ENCODE data around the gene SMIM23. TPM values are rescaled to one million over a fixed set of nuclear protein-coding genes. Genes with fewer than 3 reads are reported as not detected.

SMIM23 gene
- total RNA-seq, 1 experiment from 2014 or later, result not detected

DNA sequence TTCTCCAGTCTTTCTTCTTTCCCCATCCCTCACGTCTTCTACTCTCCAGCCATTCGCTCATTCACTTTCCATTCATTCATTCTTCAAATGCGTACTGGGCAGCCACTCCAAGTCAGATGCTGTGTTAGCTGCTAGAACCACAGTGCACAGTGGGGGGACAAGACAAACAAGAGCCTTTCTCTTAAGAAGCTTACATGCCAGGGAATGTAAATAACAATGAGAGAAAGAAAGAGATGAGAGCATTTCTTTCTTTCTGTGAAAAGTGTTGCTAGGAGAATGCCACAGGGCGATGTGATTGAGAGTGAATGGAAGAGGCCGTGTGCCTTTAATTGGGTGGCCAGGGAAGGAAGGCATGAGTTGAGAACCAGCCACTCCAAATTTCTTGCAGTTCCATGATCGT lies 46.3 kb upstream of the SMIM23 start:
- no peaks in the 10 kb centered on the region for H3K4me1 ChIP-seq (ENCODE audit: insufficient read depth, low read length)
- H3K27ac ChIP-seq (ENCODE audit: low read length), result no peak overlapping the region
- peaks cover 48% of the 10 kb centered on the region for H3K27me3 ChIP-seq (ENCODE audit: low read length)
- BruUV-seq (replicated peaks), result no TSS peak
- no peaks in the 10 kb centered on the region for H3F3A ChIP-seq (ENCODE audit: low read length, unreplicated experiment)
- intact Hi-C loops (cut with micrococcal nuclease), result no loop called here
- no peak overlapping the region for H3K4me3 ChIP-seq (ENCODE audit: low read length)
- no peak for TF ChIP-seq EZH2 (IDR thresholded peaks at IDR 0.05; ENCODE audit: low read length, unreplicated experiment)
- TF ChIP-seq, protein P1, sequence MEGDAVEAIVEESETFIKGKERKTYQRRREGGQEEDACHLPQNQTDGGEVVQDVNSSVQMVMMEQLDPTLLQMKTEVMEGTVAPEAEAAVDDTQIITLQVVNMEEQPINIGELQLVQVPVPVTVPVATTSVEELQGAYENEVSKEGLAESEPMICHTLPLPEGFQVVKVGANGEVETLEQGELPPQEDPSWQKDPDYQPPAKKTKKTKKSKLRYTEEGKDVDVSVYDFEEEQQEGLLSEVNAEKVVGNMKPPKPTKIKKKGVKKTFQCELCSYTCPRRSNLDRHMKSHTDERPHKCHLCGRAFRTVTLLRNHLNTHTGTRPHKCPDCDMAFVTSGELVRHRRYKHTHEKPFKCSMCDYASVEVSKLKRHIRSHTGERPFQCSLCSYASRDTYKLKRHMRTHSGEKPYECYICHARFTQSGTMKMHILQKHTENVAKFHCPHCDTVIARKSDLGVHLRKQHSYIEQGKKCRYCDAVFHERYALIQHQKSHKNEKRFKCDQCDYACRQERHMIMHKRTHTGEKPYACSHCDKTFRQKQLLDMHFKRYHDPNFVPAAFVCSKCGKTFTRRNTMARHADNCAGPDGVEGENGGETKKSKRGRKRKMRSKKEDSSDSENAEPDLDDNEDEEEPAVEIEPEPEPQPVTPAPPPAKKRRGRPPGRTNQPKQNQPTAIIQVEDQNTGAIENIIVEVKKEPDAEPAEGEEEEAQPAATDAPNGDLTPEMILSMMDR (conservative IDR thresholded peaks at IDR 0.05; ENCODE audit: low read depth, low read length), result no peak
- TF ChIP-seq EZH2phosphoT487 (IDR thresholded peaks at IDR 0.05; ENCODE audit: borderline replicate concordance, low read length), result no peak
- H3K9me2 ChIP-seq (replicated peaks; ENCODE audit: low read length), result no peaks in the 10 kb centered on the region
- no peak overlapping the region for H2AFZ ChIP-seq (ENCODE audit: low read length)
- ChIA-PET POLR2A (ENCODE audit: unreplicated experiment) (no interaction called here), CTCF (no interaction called here)
- H3K79me2 ChIP-seq (ENCODE audit: low read length), result no peaks in the 10 kb centered on the region
- H3K36me3 ChIP-seq (ENCODE audit: low read depth, low read length), result no peaks in the 10 kb centered on the region
- no peak overlapping the region for H3K9ac ChIP-seq (ENCODE audit: low read length)
- no peak for DNase-seq
- no peaks in the 10 kb centered on the region for H4K20me1 ChIP-seq (ENCODE audit: low read length)
- H3K9me3 ChIP-seq (ENCODE audit: low read length), result no peaks in the 10 kb centered on the region
- ATAC-seq, result no peak
- no peak overlapping the region for H3K4me2 ChIP-seq (ENCODE audit: low read length)

DNA sequence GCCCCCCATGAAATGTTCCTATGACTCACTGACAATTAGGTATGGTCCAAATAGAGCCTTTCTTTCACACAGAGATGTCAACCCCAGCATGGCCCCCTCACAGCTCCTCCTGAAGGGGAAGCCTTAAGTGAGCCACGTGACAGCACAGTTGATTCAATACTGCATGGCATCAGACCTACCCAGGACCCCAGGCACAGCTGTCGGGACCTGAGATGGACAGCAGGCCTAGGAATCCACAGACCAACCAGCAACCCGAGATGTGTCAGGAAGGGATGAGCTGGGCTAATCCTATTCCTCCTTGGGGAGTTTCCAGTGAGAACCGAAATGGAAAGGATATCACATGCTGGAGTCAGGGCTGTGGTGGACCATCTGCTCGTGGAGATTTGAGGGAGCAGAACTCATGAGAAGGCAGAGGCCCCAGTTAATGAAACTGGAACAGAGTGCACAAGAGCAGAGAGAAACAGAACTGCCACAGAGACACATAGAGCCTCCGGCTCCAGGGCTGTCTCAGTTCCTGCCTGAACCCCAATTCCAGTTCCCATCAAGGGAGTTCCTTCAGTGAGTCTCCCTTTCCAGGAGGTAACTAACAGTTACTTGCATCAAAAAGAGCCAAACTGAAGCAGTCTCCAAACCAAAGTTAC lies 42.1 kb upstream of the SMIM23 start:
- ATAC-seq (no peak), DNase-seq (no peak)
- Histone ChIP-seq H3K4me3 (ENCODE audit: low read length) (no peak overlapping the region), H3K9ac (ENCODE audit: low read length) (no peak overlapping the region), H3K4me1 (ENCODE audit: insufficient read depth, low read length) (no peaks in the 10 kb centered on the region), H3K27ac (ENCODE audit: low read length) (no peak overlapping the region), H2AFZ (ENCODE audit: low read length) (no peak overlapping the region), H3K9me2 (replicated peaks; ENCODE audit: low read length) (no peaks in the 10 kb centered on the region), H3K36me3 (ENCODE audit: low read depth, low read length) (no peaks in the 10 kb centered on the region), H3K27me3 (ENCODE audit: low read length) (peaks cover 22% of the 10 kb centered on the region), H3K4me2 (ENCODE audit: low read length) (no peak overlapping the region), H3K79me2 (ENCODE audit: low read length) (no peaks in the 10 kb centered on the region), H3F3A (ENCODE audit: low read length, unreplicated experiment) (no peaks in the 10 kb centered on the region), H3K9me3 (ENCODE audit: low read length) (no peaks in the 10 kb centered on the region), H4K20me1 (ENCODE audit: low read length) (no peaks in the 10 kb centered on the region)
- POLR2A ChIA-PET (ENCODE audit: unreplicated experiment), result no interaction called here
- intact Hi-C loops (cut with micrococcal nuclease), result no loop called here
- TF ChIP-seq EZH2 (IDR thresholded peaks at IDR 0.05; ENCODE audit: low read length, unreplicated experiment) (no peak), EZH2phosphoT487 (IDR thresholded peaks at IDR 0.05; ENCODE audit: borderline replicate concordance, low read length) (no peak)
- TF ChIP-seq, protein P1 (conservative IDR thresholded peaks at IDR 0.05; ENCODE audit: low read depth, low read length), result no peak
- CTCF ChIA-PET, result no interaction called here
- no TSS peak for BruUV-seq (replicated peaks)

DNA sequence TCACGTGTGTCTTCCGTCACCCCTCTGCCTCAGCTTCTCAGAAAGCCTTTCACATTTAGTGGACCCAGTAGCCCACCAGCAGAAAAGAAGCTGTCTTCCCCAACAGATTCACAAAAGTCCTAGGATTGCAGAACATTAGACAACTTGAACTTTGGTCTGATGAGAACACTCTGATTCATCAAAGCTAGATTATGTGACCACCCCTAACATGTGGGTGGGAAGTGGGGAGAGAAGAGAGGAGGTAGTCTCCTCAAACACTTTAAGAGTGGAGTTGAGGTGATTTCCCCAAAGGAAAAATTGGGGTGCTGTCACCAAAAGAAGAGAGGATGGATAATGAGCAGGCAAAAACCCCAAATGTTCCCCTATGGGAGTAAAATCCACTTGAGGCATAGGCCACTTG lies 41.4 kb upstream of the SMIM23 start:
- TF ChIP-seq EZH2phosphoT487 (IDR thresholded peaks at IDR 0.05; ENCODE audit: borderline replicate concordance, low read length), result no peak
- no peak for TF ChIP-seq EZH2 (IDR thresholded peaks at IDR 0.05; ENCODE audit: low read length, unreplicated experiment)
- TF ChIP-seq, protein P1 (conservative IDR thresholded peaks at IDR 0.05; ENCODE audit: low read depth, low read length), result no peak
- H3F3A ChIP-seq (ENCODE audit: low read length, unreplicated experiment), result no peaks in the 10 kb centered on the region
- H3K9me2 ChIP-seq (replicated peaks; ENCODE audit: low read length), result no peaks in the 10 kb centered on the region
- POLR2A ChIA-PET (ENCODE audit: unreplicated experiment), result no interaction called here
- intact Hi-C loops (cut with micrococcal nuclease), result no loop called here
- H3K9ac ChIP-seq (ENCODE audit: low read length), result no peak overlapping the region
- H2AFZ ChIP-seq (ENCODE audit: low read length), result no peak overlapping the region
- no peaks in the 10 kb centered on the region for H3K9me3 ChIP-seq (ENCODE audit: low read length)
- no peaks in the 10 kb centered on the region for H4K20me1 ChIP-seq (ENCODE audit: low read length)
- no peak overlapping the region for H3K4me3 ChIP-seq (ENCODE audit: low read length)
- no TSS peak for BruUV-seq (replicated peaks)
- no peak for DNase-seq
- CTCF ChIA-PET, result no interaction called here
- no peaks in the 10 kb centered on the region for H3K4me1 ChIP-seq (ENCODE audit: insufficient read depth, low read length)
- no peak overlapping the region for H3K27ac ChIP-seq (ENCODE audit: low read length)
- H3K36me3 ChIP-seq (ENCODE audit: low read depth, low read length), result no peaks in the 10 kb centered on the region
- no peaks in the 10 kb centered on the region for H3K79me2 ChIP-seq (ENCODE audit: low read length)
- H3K4me2 ChIP-seq (ENCODE audit: low read length), result no peak overlapping the region
- H3K27me3 ChIP-seq (ENCODE audit: low read length), result peaks cover 15% of the 10 kb centered on the region; the same call in 1 of the 2 replicates
- ATAC-seq, result no peak
